ENCODE results near the gene ELF1.

ELF1 gene

DNA sequence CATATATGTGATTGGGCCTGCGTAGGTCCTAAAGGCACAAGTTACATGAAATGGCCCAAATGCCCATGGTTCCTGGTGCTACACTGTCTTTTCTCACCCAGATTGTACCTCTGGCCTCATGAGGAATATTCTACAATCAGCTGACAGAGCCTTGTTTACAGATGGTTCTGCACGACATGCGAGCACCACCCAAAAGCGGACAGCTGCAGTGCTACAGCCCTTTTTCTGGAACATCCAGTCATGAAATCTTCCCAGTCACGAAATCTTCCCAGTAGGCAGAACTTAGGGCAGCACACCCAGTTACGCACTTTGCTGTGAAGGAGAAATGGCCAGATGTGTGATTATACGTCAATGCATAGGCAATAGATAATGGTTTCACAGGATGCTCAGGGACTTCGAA, 7.7 kb upstream of the ELF1 start:
- no peak for DNase-seq
- no peaks in the 10 kb centered on the region for H3K36me3 Mint-ChIP-seq (ENCODE audit: low read depth)
- no peak overlapping the region for H3K4me3 Mint-ChIP-seq
- H3K27ac Mint-ChIP-seq: no peak overlapping the region
- no peaks in the 10 kb centered on the region for H3K9me3 Mint-ChIP-seq
- H3K4me1 Mint-ChIP-seq (ENCODE audit: low read depth): peaks cover 29% of the 10 kb centered on the region
- no peaks in the 10 kb centered on the region for H3K27me3 Mint-ChIP-seq

DNA sequence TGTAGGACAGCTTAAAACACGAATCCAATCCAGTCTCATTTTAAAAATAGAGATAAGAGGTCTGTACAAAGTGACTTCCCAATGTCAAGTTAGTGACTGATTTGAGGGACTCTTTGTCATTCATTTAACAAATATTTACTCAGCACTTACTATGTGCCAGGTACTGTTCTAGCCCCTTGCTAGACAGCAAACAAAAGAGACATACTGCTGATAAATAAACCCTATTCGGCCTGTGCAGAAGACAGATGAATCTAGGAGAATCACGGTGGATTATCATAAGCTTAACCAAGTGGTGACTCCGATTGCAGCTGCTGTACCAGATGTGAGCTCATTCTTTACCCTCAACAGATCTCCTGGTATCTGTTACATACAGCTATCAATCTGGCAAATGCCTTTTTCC, 6.4 kb upstream of the ELF1 start:
- DNase-seq: no peak
- H3K27me3 Mint-ChIP-seq: no peaks in the 10 kb centered on the region
- peak overlapping the region; percentile 16 for H3K27ac Mint-ChIP-seq
- H3K9me3 Mint-ChIP-seq: no peaks in the 10 kb centered on the region
- H3K36me3 Mint-ChIP-seq (ENCODE audit: low read depth): no peaks in the 10 kb centered on the region
- H3K4me3 Mint-ChIP-seq: no peak overlapping the region
- H3K4me1 Mint-ChIP-seq (ENCODE audit: low read depth): peaks cover 38% of the 10 kb centered on the region

DNA sequence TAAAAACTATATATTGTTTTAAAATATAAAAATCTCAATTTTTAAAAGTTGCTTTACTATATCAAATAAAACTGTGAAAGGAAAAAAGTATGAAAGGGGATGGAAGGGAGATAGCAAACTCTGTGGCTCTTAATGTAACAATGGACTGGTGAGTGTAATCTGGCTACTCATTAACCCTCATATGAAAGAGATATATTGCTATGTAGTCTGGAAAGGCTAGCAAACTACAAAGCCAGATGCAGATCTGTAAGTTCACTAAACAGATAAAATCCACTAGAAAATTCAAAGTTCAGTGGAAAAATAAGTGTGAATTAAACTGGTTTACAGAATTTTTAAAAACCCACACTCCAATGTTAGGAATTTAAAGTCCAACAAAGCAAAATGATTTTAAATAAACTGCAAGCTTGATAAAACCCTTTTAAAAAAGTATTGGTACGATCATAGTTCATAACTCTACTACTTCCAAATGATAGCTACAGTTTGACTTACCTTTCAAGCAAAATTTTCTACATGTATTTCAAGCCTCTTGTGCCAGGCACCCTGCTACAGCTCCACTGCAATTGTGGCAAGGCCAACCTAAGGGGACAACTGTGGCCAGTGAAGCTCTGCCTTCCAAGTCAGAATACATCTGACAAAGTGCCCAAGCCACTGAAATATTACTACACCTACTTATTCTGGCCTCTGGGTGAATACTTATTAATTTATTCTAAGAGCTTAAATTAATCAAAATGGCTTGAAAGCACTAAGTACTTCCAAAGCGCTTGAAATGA, 647 bp upstream of the ELF1 start:
- Mint-ChIP-seq H3K27ac (no peak overlapping the region), H3K4me1 (ENCODE audit: low read depth) (peaks cover 44% of the 10 kb centered on the region), H3K27me3 (no peaks in the 10 kb centered on the region), H3K9me3 (no peaks in the 10 kb centered on the region), H3K36me3 (ENCODE audit: low read depth) (peaks cover 25% of the 10 kb centered on the region), H3K4me3 (no peak overlapping the region)
- no peak for DNase-seq

DNA sequence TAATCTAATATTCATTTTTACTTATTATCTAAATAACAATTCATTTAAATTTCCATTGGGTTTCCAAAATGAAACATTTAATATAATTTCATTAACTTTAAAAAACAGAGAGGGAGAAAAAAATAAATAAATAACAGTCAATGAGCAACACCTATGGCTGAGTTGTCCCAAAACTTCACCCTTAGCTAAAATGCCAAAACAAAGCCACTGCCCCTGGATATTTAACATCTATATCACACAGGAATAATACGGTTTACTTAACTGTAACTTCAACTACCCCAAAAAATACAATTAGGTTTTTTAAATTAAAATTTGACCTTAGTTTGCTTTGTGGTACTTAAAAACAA, 541 bp downstream of the ELF1 start:
- H3K4me1 Mint-ChIP-seq (ENCODE audit: low read depth): peaks cover 48% of the 10 kb centered on the region
- no peaks in the 10 kb centered on the region for H3K27me3 Mint-ChIP-seq
- peak overlapping the region; percentile 93 for H3K4me3 Mint-ChIP-seq
- peak overlapping the region; percentile 97 for H3K27ac Mint-ChIP-seq
- H3K36me3 Mint-ChIP-seq (ENCODE audit: low read depth): peaks cover 30% of the 10 kb centered on the region
- H3K9me3 Mint-ChIP-seq: no peaks in the 10 kb centered on the region
- no peak for DNase-seq

DNA sequence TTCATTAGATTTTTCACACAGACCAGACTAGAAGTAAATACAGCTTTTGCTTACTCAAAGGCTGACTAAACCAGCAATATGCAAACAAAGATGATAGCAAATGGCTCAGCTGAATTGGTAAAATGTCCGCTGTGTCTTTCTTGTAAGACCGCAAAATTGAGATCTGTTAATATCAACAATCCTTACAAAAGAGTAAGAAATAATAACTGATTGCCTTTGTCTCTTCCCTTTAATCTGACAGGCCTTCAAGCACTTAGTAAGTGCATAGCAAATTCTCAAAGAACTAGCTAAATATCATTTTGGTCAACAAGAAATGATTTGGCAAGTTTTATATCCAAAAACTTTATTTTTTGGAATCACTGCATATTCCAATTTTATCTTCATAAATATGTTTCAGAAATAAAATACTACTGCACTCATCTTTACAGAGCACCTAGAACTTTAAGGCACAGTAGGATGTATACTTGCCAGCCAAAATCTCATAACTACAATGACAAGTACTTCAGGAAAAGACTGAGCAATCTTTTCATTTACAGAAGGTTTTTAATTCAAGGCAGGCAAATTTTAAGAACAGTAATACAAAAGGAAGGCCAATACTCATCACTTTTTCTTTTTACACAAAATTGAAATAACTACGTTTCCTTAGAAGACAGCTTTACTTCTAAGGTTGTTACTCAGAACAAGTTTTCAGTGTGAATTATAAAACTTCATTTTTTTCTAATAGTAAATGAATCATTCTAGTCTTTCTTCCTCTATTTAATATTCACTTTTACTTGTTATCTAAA, 1.1 kb downstream of the ELF1 start:
- peak overlapping the region; percentile 95 for H3K27ac Mint-ChIP-seq
- peaks cover 50% of the 10 kb centered on the region for H3K4me1 Mint-ChIP-seq (ENCODE audit: low read depth)
- no peak for DNase-seq
- H3K9me3 Mint-ChIP-seq: peaks cover 3% of the 10 kb centered on the region
- H3K4me3 Mint-ChIP-seq: peak overlapping the region; percentile 93
- peaks cover 35% of the 10 kb centered on the region for H3K36me3 Mint-ChIP-seq (ENCODE audit: low read depth)
- H3K27me3 Mint-ChIP-seq: no peaks in the 10 kb centered on the region

DNA sequence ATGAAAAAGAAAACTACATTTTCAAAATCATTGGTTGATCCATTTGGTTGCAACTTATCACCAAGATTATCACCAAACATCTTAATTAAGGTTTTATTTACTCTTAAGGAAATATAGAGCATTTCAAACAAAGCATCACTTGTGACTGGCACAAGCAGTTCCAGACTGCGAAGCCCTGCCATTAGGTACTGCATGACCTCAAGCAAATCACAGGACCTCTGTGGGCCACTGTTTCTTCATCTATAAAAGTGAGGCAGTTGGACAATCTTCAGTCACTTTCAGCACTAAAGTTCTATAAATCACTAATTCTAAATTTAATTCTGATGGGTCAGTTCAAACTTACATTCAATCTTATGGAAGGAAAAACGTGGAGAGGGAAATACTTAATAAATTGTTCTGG, 2.0 kb downstream of the ELF1 start:
- Mint-ChIP-seq H3K4me3 (peak overlapping the region; percentile 93), H3K36me3 (ENCODE audit: low read depth) (peaks cover 40% of the 10 kb centered on the region), H3K27ac (peak overlapping the region; percentile 95), H3K4me1 (ENCODE audit: low read depth) (peaks cover 54% of the 10 kb centered on the region), H3K9me3 (peaks cover 3% of the 10 kb centered on the region), H3K27me3 (no peaks in the 10 kb centered on the region)
- no peak for DNase-seq

DNA sequence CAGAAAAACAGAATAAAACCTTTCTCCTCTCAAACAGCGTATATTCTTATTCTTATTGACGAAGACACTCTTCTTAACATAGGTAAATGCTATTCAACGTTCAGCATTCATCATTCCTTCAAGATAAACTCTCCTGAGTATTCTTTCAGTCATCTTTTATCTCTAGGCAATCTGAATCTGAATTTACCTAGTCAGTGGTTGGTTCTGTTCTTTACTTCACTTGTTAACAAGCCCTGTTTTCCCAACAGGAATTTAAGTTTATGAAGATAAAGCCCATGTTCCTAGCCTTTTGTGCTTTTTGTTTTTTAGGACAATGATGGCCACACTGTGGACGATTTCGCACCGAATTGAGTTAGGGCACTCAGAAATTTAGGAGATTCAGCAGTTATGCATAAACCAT, 3.2 kb downstream of the ELF1 start:
- H3K27ac Mint-ChIP-seq: peak overlapping the region; percentile 91
- H3K4me3 Mint-ChIP-seq: peak overlapping the region; percentile 93
- H3K4me1 Mint-ChIP-seq (ENCODE audit: low read depth): peaks cover 59% of the 10 kb centered on the region
- H3K36me3 Mint-ChIP-seq (ENCODE audit: low read depth): peaks cover 51% of the 10 kb centered on the region
- H3K27me3 Mint-ChIP-seq: no peaks in the 10 kb centered on the region
- no peak for DNase-seq
- peaks cover 3% of the 10 kb centered on the region for H3K9me3 Mint-ChIP-seq

DNA sequence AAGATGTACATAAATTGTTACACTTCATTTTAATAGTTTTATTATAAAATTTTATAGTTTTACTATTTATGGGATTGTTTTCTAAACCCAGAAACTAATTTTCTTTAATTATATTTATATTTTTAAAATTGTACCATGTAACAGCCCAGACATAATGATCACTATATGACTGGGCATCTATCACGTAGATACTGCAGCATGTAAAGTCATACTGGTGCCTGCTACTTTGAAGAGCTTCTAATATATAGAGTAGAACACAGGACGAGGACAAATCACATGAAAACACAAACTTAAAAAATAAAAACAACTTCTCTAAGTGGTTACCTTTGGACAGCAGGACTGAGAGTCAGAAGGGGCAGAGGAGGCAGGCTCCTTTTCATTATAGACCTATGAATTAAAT, 5.3 kb downstream of the ELF1 start:
- H3K9me3 Mint-ChIP-seq: peaks cover 3% of the 10 kb centered on the region
- no peak for DNase-seq
- peaks cover 53% of the 10 kb centered on the region for H3K4me1 Mint-ChIP-seq (ENCODE audit: low read depth)
- peaks cover 56% of the 10 kb centered on the region for H3K36me3 Mint-ChIP-seq (ENCODE audit: low read depth)
- H3K27me3 Mint-ChIP-seq: no peaks in the 10 kb centered on the region
- H3K27ac Mint-ChIP-seq: peak overlapping the region; percentile 91
- peak overlapping the region; percentile 93 for H3K4me3 Mint-ChIP-seq

DNA sequence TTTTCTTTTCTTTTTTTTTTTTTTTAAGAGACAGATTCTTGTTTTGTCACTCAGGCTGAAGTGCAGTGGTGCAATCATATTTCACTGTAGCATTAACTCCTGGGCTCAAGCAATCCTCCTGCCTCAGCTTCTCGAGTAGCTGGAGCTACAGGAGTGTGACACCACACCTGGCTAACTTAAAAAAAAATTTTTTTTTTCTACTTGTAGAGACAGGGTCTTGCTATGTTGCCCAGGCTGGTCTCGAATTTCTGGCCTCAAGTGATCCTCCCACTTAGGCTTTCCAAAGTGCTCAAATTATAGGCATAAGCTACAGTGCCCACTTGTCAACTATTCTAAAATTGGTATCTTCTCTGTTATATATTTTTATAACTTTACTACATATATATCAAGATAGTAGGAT, 6.6 kb downstream of the ELF1 start:
- H3K4me3 Mint-ChIP-seq: no peak overlapping the region
- H3K27ac Mint-ChIP-seq: peak overlapping the region; percentile 31
- no peaks in the 10 kb centered on the region for H3K27me3 Mint-ChIP-seq
- H3K4me1 Mint-ChIP-seq (ENCODE audit: low read depth): peaks cover 66% of the 10 kb centered on the region
- DNase-seq: no peak
- H3K9me3 Mint-ChIP-seq: peaks cover 3% of the 10 kb centered on the region
- H3K36me3 Mint-ChIP-seq (ENCODE audit: low read depth): peaks cover 52% of the 10 kb centered on the region

DNA sequence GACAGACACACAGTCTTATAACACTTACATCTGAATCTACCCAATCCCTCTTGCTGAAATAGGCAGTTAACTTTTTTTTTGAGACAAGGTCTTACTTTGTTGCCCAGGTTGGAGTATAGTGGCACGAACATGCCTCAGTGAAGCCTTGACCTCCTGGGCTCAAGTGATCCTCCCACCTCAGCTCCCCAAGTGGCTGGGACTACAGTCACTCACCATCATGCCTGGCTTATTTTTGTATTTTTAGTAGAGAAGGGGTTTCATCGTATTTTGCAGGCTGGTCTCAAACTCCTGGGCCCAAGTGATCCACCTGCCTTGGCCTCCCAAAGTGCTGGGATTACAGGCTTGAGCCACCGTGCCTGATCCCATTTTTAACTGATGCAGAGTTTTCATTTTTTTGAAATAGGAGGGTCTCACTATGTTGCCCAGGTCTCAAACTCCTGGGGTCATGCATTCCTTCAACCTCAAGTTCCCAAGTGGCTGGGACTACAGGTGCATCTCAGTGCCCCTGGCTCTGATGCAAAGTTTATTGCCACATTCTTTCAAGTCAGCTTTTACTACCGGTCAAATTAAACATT, 7.6 kb downstream of the ELF1 start:
- Mint-ChIP-seq H3K36me3 (ENCODE audit: low read depth) (peaks cover 48% of the 10 kb centered on the region), H3K4me1 (ENCODE audit: low read depth) (peaks cover 71% of the 10 kb centered on the region), H3K9me3 (peaks cover 3% of the 10 kb centered on the region), H3K27me3 (no peaks in the 10 kb centered on the region), H3K4me3 (no peak overlapping the region), H3K27ac (peak overlapping the region; percentile 86)
- DNase-seq: no peak

DNA sequence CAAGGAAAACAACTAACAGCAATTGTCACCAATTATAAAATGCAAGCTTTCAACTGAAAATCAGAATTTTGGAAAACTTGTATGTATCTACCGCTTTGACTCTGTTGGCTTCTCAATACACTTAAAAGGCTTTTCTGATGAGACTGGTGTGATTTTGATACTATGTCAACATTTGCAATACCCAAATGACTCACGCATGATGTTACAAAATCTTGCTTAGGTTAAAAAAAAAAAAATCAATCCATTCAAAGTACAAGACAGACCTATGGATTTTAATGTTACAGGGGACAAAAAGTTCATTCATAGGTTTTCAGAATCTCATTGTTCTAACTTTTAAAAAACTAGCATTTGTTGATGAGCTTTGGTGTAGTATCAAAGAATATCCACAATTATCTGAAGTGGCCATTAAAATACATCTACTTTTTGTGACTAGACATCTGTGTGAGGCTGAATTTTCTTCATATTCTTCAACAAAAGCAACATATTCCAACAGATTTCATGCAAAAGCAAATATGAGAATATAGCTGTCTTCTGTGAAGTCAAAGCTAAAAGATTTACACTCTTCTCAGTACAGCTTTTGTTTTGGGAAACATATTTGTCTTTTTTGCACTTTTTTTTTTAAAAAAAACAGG, 10.7 kb downstream of the ELF1 start:
- no peak for DNase-seq
- H3K4me1 Mint-ChIP-seq (ENCODE audit: low read depth): peaks cover 74% of the 10 kb centered on the region
- H3K27ac Mint-ChIP-seq: peak overlapping the region; percentile 93
- peaks cover 3% of the 10 kb centered on the region for H3K9me3 Mint-ChIP-seq
- H3K27me3 Mint-ChIP-seq: no peaks in the 10 kb centered on the region
- peaks cover 41% of the 10 kb centered on the region for H3K36me3 Mint-ChIP-seq (ENCODE audit: low read depth)
- H3K4me3 Mint-ChIP-seq: peak overlapping the region; percentile 62

DNA sequence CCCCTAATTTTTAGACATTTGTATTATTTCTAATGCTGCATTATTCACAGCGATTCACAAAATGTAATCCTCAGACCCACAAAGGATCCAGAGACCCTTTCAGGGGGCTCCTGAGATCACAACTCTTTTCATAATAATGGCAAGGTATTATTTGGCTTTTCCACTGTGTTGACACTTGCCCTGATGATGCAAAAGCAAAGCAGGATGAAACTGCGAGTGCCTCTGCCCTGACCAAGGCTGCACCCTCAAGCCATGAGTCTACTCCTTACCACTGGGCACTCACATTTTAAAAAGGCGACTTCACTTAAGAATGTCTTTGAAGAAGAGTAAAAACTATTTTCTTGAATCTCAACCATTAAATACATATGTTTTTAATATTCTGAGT, 11.4 kb downstream of the ELF1 start:
- H3K4me3 Mint-ChIP-seq: peak overlapping the region; percentile 62
- peaks cover 36% of the 10 kb centered on the region for H3K36me3 Mint-ChIP-seq (ENCODE audit: low read depth)
- DNase-seq: no peak
- H3K27ac Mint-ChIP-seq: peak overlapping the region; percentile 93
- no peaks in the 10 kb centered on the region for H3K27me3 Mint-ChIP-seq
- peaks cover 72% of the 10 kb centered on the region for H3K4me1 Mint-ChIP-seq (ENCODE audit: low read depth)
- no peaks in the 10 kb centered on the region for H3K9me3 Mint-ChIP-seq

DNA sequence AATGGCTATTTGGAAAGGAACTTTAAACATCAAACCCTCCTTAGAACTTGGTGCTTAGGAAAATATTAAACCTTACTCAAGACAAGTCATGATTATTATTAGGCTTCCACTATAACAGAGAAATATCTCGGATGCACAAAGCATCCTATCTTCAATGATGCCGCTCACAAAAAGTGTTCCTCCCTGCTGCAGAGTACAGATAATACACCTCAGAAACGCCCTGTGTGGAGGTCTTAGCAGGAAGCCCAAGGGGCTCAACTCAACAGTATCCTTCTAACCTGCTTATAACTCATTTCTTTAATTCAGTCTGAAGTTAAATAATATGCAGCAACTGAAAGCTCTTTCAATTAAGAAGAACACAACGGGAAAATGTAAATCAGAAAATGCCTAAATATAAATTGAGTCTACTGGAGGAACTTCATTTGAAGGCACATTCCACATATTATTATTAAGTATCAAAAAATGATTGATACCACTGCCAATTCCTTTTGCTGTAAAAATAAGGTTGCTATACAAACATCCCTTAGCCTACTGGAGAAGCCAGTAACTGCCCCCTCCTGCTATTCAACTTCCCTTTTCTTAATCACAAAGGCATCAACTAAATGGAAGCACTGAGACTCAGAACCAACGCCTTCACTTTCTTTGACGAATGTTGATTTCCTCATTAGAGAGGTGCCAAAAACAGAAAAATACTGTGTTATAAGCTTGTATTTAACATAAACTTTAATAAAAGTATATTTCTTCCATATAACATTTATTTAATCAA, 12.0 kb downstream of the ELF1 start:
- Mint-ChIP-seq H3K4me3 (peak overlapping the region; percentile 62), H3K4me1 (ENCODE audit: low read depth) (peaks cover 73% of the 10 kb centered on the region), H3K27ac (peak overlapping the region; percentile 93), H3K36me3 (ENCODE audit: low read depth) (peaks cover 33% of the 10 kb centered on the region), H3K27me3 (no peaks in the 10 kb centered on the region), H3K9me3 (no peaks in the 10 kb centered on the region)
- DNase-seq: no peak

DNA sequence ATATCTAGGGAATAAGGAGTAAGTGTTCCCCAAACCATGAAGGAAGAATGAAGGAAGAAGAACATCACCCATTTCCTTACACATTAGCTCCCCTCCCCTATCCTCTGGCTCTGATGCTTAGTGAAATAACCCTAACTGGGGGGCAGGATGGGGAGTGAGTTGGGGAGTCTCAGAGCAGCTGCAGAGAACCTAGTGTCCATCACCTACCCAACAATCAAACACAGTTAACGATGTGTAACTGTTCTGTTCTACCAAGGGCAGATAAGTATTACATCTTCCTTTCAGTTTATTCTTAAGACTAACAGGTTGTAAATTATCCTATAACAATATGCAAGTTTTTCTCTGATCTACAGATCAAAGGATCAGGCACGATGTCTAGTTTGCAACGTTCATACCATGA, 12.8 kb downstream of the ELF1 start:
- peaks cover 75% of the 10 kb centered on the region for H3K4me1 Mint-ChIP-seq (ENCODE audit: low read depth)

More for the DNA sequence above, 12.8 kb downstream of the ELF1 start:
- Mint-ChIP-seq H3K27me3 (no peaks in the 10 kb centered on the region), H3K4me3 (peak overlapping the region; percentile 30), H3K36me3 (ENCODE audit: low read depth) (peaks cover 33% of the 10 kb centered on the region), H3K9me3 (no peaks in the 10 kb centered on the region), H3K27ac (peak overlapping the region; percentile 95)
- DNase-seq: no peak

Measured in activated T-cell treated with anti-CD3 and anti-CD28 coated beads, Interleukin-2, amount 50 U/mL, for 24 hours (primary cell).